Neural cell (in vitro differentiated cells): ENCODE measurements around the gene KCNS1. TPM values are rescaled to one million over a fixed set of nuclear protein-coding genes. Genes with fewer than 3 reads are reported as not detected.

Experiments
- H2AFZ ChIP-seq: fragments of 200-600, 300-800 bp; sonication (generic), shearing (Covaris generic); 2 replicates; pipeline ENCODE4 v1.6.0; 2014; ENCODE audit warnings: low read depth, mild to moderate bottlenecking, antibody characterized with exemption, low read length, moderate library complexity
- H3F3A ChIP-seq: fragments of 200-600 bp; shearing (Covaris generic); 2 replicates; pipeline ENCODE4 v1.6.1; 2016; ENCODE audit warnings: mild to moderate bottlenecking, moderate library complexity, mixed read lengths, antibody characterized with exemption, low read length; ENCODE audit not compliant: insufficient read depth, poor library complexity, severe bottlenecking
- H3K27ac ChIP-seq: fragments of 200-600, 300-800 bp; sonication (generic), shearing (Covaris generic); 2 replicates; pipeline ENCODE4 v1.5.1; 2014; ENCODE audit warnings: mild to moderate bottlenecking, low read length, moderate library complexity
- H3K27me3 ChIP-seq: fragments of 300-800, 200-600 bp; sonication (generic), shearing (Covaris generic); 2 replicates; pipeline ENCODE4 v1.6.0; 2014; ENCODE audit warnings: mild to moderate bottlenecking, low read depth, low read length, moderate library complexity; ENCODE audit not compliant: insufficient read depth
- H3K36me3 ChIP-seq: fragments of 300-800, 200-600 bp; sonication (generic), shearing (Covaris generic); 2 replicates; pipeline ENCODE4 v1.5.1; 2014; ENCODE audit warnings: mild to moderate bottlenecking, antibody characterized with exemption, low read length, moderate library complexity; ENCODE audit not compliant: insufficient read depth
- H3K4me2 ChIP-seq: fragments of 300-800, 200-600 bp; sonication (generic), shearing (Covaris generic); 2 replicates; pipeline ENCODE4 v1.6.0; 2014; ENCODE audit warnings: mild to moderate bottlenecking, low read length
- H3K4me3 ChIP-seq: fragments of 300-800, 200-600 bp; sonication (generic), shearing (Covaris generic); 2 replicates; pipeline ENCODE4 v1.5.1; 2014; ENCODE audit warnings: mild to moderate bottlenecking, low read length, moderate library complexity
- H3K79me2 ChIP-seq: fragments of 200-600 bp; shearing (Covaris generic); replicated peaks from 2 replicates; pipeline ENCODE4 v1.6.0; 2014; ENCODE audit warnings: mild to moderate bottlenecking, low read length, moderate library complexity; ENCODE audit not compliant: insufficient read depth
- H3K9ac ChIP-seq: fragments of 300-800, 200-600 bp; sonication (generic), shearing (Covaris generic); 2 replicates; pipeline ENCODE4 v1.6.1; 2016; ENCODE audit warnings: mild to moderate bottlenecking, low read length, mixed read lengths
- H3K9me2 ChIP-seq: fragments of 200-600 bp; shearing (Covaris generic); 2 replicates; pipeline ENCODE4 v1.6.1; 2016; ENCODE audit warnings: mild to moderate bottlenecking, low read length, mixed read lengths; ENCODE audit not compliant: insufficient read depth
- H3K9me3 ChIP-seq: fragments of 200-600, 300-800 bp; sonication (generic), shearing (Covaris generic); 2 replicates; pipeline ENCODE4 v1.6.1; 2016; ENCODE audit warnings: mild to moderate bottlenecking, mixed run types, low read length, moderate library complexity, mixed read lengths
- H4K20me1 ChIP-seq: fragments of 200-600 bp; shearing (Covaris generic); 2 replicates; pipeline ENCODE4 v1.6.1; 2016; ENCODE audit warnings: mild to moderate bottlenecking, mixed run types; ENCODE audit not compliant: insufficient read depth
- CTCF ChIP-seq: fragments of 450-650 bp; IDR thresholded peaks from 2 replicates; pipeline ENCODE4 v1.5.1; 2014; ENCODE audit warnings: antibody characterized with exemption, mild to moderate bottlenecking, moderate library complexity; ENCODE audit not compliant: poor library complexity, severe bottlenecking
- EP300 ChIP-seq: fragments of 450-650 bp; conservative IDR thresholded peaks from 2 replicates; pipeline ENCODE4 v1.6.1; 2014; ENCODE audit warnings: antibody characterized with exemption, mild to moderate bottlenecking, moderate library complexity; ENCODE audit not compliant: poor library complexity, severe bottlenecking
- EZH2 ChIP-seq: fragments of 200-600, 300-800 bp; shearing (Covaris generic), sonication (generic); IDR thresholded peaks from 2 replicates; pipeline ENCODE4 v1.6.1; 2014; ENCODE audit warnings: antibody characterized with exemption, low read length, borderline replicate concordance, mild to moderate bottlenecking; ENCODE audit not compliant: insufficient read depth, poor library complexity, severe bottlenecking
- MXI1 ChIP-seq: fragments of 450-650 bp; conservative IDR thresholded peaks from 2 replicates; pipeline ENCODE4 v1.6.1; 2014; ENCODE audit warnings: antibody characterized with exemption, mild to moderate bottlenecking; ENCODE audit not compliant: poor library complexity, severe bottlenecking
- POLR2AphosphoS5 ChIP-seq: IDR thresholded peaks from 2 replicates; pipeline ENCODE4 v1.6.1; 2012
- RAD21 ChIP-seq: fragments of 450-650 bp; conservative IDR thresholded peaks from 2 replicates; pipeline ENCODE4 v1.6.1; 2014; ENCODE audit warnings: antibody characterized with exemption, mild to moderate bottlenecking, moderate library complexity
- REST ChIP-seq: IDR thresholded peaks from 2 replicates; pipeline ENCODE4 v1.6.1; 2012; ENCODE audit warnings: borderline replicate concordance
- SMC3 ChIP-seq: fragments of 450-650 bp; conservative IDR thresholded peaks from 2 replicates; pipeline ENCODE4 v1.6.1; 2014; ENCODE audit warnings: antibody characterized with exemption, mild to moderate bottlenecking, moderate library complexity; ENCODE audit not compliant: poor library complexity
- TAF1 ChIP-seq: IDR thresholded peaks from 2 replicates; pipeline ENCODE4 v1.6.1; 2012; ENCODE audit warnings: low read depth
- polyA plus RNA-seq: library from polyadenylated mRNA; depleted of rRNA; stranded (reverse); fragments of >200 nt; gene quantifications from 2 replicates; pipeline ENCODE4 v1.2.3, GENCODE V29; 2014

KCNS1 gene
- polyA plus RNA-seq, 1 donor from 2014 or later, result not detected

GRCh38 chr20:45056473-45057173 lies 44.3 kb downstream of the KCNS1 start:
- Histone ChIP-seq H2AFZ (no peak overlapping the region), H4K20me1 (no peaks in the 10 kb centered on the region), H3K79me2 (no peaks in the 10 kb centered on the region), H3F3A (no peaks in the 10 kb centered on the region), H3K36me3 (no peaks in the 10 kb centered on the region), H3K27ac (no peak overlapping the region), H3K9me3 (no peaks in the 10 kb centered on the region), H3K9me2 (no peaks in the 10 kb centered on the region), H3K4me3 (no peak overlapping the region), H3K4me2 (no peak overlapping the region), H3K9ac (no peak overlapping the region), H3K27me3 (no peaks in the 10 kb centered on the region)
- TF ChIP-seq SMC3 (no peak), RAD21 (no peak), EZH2 (no peak), REST (no peak), MXI1 (no peak), CTCF (no peak), POLR2AphosphoS5 (no peak), TAF1 (no peak), EP300 (no peak)

GRCh38 chr20:45055056-45055455 lies 45.9 kb downstream of the KCNS1 start:
- no peak for TF ChIP-seq CTCF
- TF ChIP-seq EZH2, result no peak
- no peak for TF ChIP-seq TAF1
- no peak for TF ChIP-seq POLR2AphosphoS5
- TF ChIP-seq MXI1, result no peak
- TF ChIP-seq RAD21, result no peak
- TF ChIP-seq EP300, result no peak
- TF ChIP-seq REST, result no peak
- TF ChIP-seq SMC3, result no peak
- H3K4me2 ChIP-seq, result no peak overlapping the region
- no peak overlapping the region for H2AFZ ChIP-seq
- no peak overlapping the region for H3K27ac ChIP-seq
- H3K9me2 ChIP-seq, result no peaks in the 10 kb centered on the region
- H3K9me3 ChIP-seq, result no peaks in the 10 kb centered on the region
- H3F3A ChIP-seq, result no peaks in the 10 kb centered on the region
- no peaks in the 10 kb centered on the region for H3K36me3 ChIP-seq
- no peaks in the 10 kb centered on the region for H3K27me3 ChIP-seq
- H3K79me2 ChIP-seq, result no peaks in the 10 kb centered on the region
- no peaks in the 10 kb centered on the region for H4K20me1 ChIP-seq
- no peak overlapping the region for H3K4me3 ChIP-seq
- H3K9ac ChIP-seq, result no peak overlapping the region
